ENCODE measurements around the gene PHB1.

PHB1 gene

GRCh38 chr17:49440581-49440980 lies 25.9 kb upstream of the PHB1 start:
- Histone ChIP-seq H3K36me3 (ENCODE audit: control insufficient read depth, insufficient read depth, low read length) (no peaks in the 10 kb centered on the region), H3K4me1 (ENCODE audit: control insufficient read depth, insufficient read depth, low read length, poor library complexity, severe bottlenecking) (no peaks in the 10 kb centered on the region), H3K4me3 (ENCODE audit: insufficient read depth, low read depth, low read length, poor library complexity, severe bottlenecking) (no peak overlapping the region), H3K27ac (ENCODE audit: insufficient read depth, low read length, poor library complexity, severe bottlenecking) (no peak overlapping the region), H3K9me3 (ENCODE audit: control insufficient read depth, low read length) (no peaks in the 10 kb centered on the region), H3K27me3 (replicated peaks; ENCODE audit: control insufficient read depth, insufficient read depth, low read length, poor library complexity, severe bottlenecking) (peaks cover 7% of the 10 kb centered on the region)
- no peak for DNase-seq

- H3K4me1 ChIP-seq (ENCODE audit: control insufficient read depth, insufficient read depth, low read length, poor library complexity, severe bottlenecking), result no peaks in the 10 kb centered on the region
- DNase-seq, result no peak
- peaks cover 7% of the 10 kb centered on the region for H3K27me3 ChIP-seq (replicated peaks; ENCODE audit: control insufficient read depth, insufficient read depth, low read length, poor library complexity, severe bottlenecking)
Observed at GRCh38 chr17:49439673-49440571, 25.2 kb upstream of the PHB1 start.

GRCh38 chr17:49439305-49439672 lies 24.6 kb upstream of the PHB1 start:
- H3K4me1 ChIP-seq (ENCODE audit: control insufficient read depth, insufficient read depth, low read length, poor library complexity, severe bottlenecking), result no peaks in the 10 kb centered on the region
- no peaks in the 10 kb centered on the region for H3K36me3 ChIP-seq (ENCODE audit: control insufficient read depth, insufficient read depth, low read length)
- no peak overlapping the region for H3K27ac ChIP-seq (ENCODE audit: insufficient read depth, low read length, poor library complexity, severe bottlenecking)
- no peaks in the 10 kb centered on the region for H3K9me3 ChIP-seq (ENCODE audit: control insufficient read depth, low read length)
- no peak for DNase-seq
- no peak overlapping the region for H3K4me3 ChIP-seq (ENCODE audit: insufficient read depth, low read depth, low read length, poor library complexity, severe bottlenecking)
- peaks cover 7% of the 10 kb centered on the region for H3K27me3 ChIP-seq (replicated peaks; ENCODE audit: control insufficient read depth, insufficient read depth, low read length, poor library complexity, severe bottlenecking)

More at GRCh38 chr17:49439673-49440571, 25.2 kb upstream of the PHB1 start:
- Histone ChIP-seq H3K4me3 (ENCODE audit: insufficient read depth, low read depth, low read length, poor library complexity, severe bottlenecking) (no peak overlapping the region), H3K27ac (ENCODE audit: insufficient read depth, low read length, poor library complexity, severe bottlenecking) (no peak overlapping the region), H3K36me3 (ENCODE audit: control insufficient read depth, insufficient read depth, low read length) (no peaks in the 10 kb centered on the region), H3K9me3 (ENCODE audit: control insufficient read depth, low read length) (no peaks in the 10 kb centered on the region)

- no peaks in the 10 kb centered on the region for H3K36me3 ChIP-seq (ENCODE audit: control insufficient read depth, insufficient read depth, low read length)
- DNase-seq, result no peak
- H3K9me3 ChIP-seq (ENCODE audit: control insufficient read depth, low read length), result no peaks in the 10 kb centered on the region
- H3K4me1 ChIP-seq (ENCODE audit: control insufficient read depth, insufficient read depth, low read length, poor library complexity, severe bottlenecking), result no peaks in the 10 kb centered on the region
- peaks cover 7% of the 10 kb centered on the region for H3K27me3 ChIP-seq (replicated peaks; ENCODE audit: control insufficient read depth, insufficient read depth, low read length, poor library complexity, severe bottlenecking)
- no peak overlapping the region for H3K4me3 ChIP-seq (ENCODE audit: insufficient read depth, low read depth, low read length, poor library complexity, severe bottlenecking)
- H3K27ac ChIP-seq (ENCODE audit: insufficient read depth, low read length, poor library complexity, severe bottlenecking), result no peak overlapping the region
Observed at GRCh38 chr17:49438436-49439278, 24.0 kb upstream of the PHB1 start.

- no peak overlapping the region for H3K4me3 ChIP-seq (ENCODE audit: insufficient read depth, low read depth, low read length, poor library complexity, severe bottlenecking)
- H3K36me3 ChIP-seq (ENCODE audit: control insufficient read depth, insufficient read depth, low read length), result no peaks in the 10 kb centered on the region
- DNase-seq, result no peak
- no peaks in the 10 kb centered on the region for H3K4me1 ChIP-seq (ENCODE audit: control insufficient read depth, insufficient read depth, low read length, poor library complexity, severe bottlenecking)
- no peaks in the 10 kb centered on the region for H3K9me3 ChIP-seq (ENCODE audit: control insufficient read depth, low read length)
- H3K27ac ChIP-seq (ENCODE audit: insufficient read depth, low read length, poor library complexity, severe bottlenecking), result no peak overlapping the region
- H3K27me3 ChIP-seq (replicated peaks; ENCODE audit: control insufficient read depth, insufficient read depth, low read length, poor library complexity, severe bottlenecking), result peaks cover 7% of the 10 kb centered on the region
Observed at GRCh38 chr17:49437696-49438435, 23.2 kb upstream of the PHB1 start.

GRCh38 chr17:49436174-49436573 lies 21.5 kb upstream of the PHB1 start:
- Histone ChIP-seq H3K27ac (ENCODE audit: insufficient read depth, low read length, poor library complexity, severe bottlenecking) (no peak overlapping the region), H3K4me1 (ENCODE audit: control insufficient read depth, insufficient read depth, low read length, poor library complexity, severe bottlenecking) (no peaks in the 10 kb centered on the region), H3K27me3 (replicated peaks; ENCODE audit: control insufficient read depth, insufficient read depth, low read length, poor library complexity, severe bottlenecking) (peaks cover 7% of the 10 kb centered on the region), H3K36me3 (ENCODE audit: control insufficient read depth, insufficient read depth, low read length) (no peaks in the 10 kb centered on the region), H3K9me3 (ENCODE audit: control insufficient read depth, low read length) (no peaks in the 10 kb centered on the region), H3K4me3 (ENCODE audit: insufficient read depth, low read depth, low read length, poor library complexity, severe bottlenecking) (no peak overlapping the region)
- no peak for DNase-seq

GRCh38 chr17:49435671-49436029 lies 21.0 kb upstream of the PHB1 start:
- Histone ChIP-seq H3K27me3 (replicated peaks; ENCODE audit: control insufficient read depth, insufficient read depth, low read length, poor library complexity, severe bottlenecking) (peaks cover 7% of the 10 kb centered on the region), H3K36me3 (ENCODE audit: control insufficient read depth, insufficient read depth, low read length) (no peaks in the 10 kb centered on the region), H3K27ac (ENCODE audit: insufficient read depth, low read length, poor library complexity, severe bottlenecking) (no peak overlapping the region), H3K9me3 (ENCODE audit: control insufficient read depth, low read length) (no peaks in the 10 kb centered on the region), H3K4me1 (ENCODE audit: control insufficient read depth, insufficient read depth, low read length, poor library complexity, severe bottlenecking) (no peaks in the 10 kb centered on the region), H3K4me3 (ENCODE audit: insufficient read depth, low read depth, low read length, poor library complexity, severe bottlenecking) (no peak overlapping the region)
- DNase-seq, result no peak

- DNase-seq, result peak in 2 of 3 donors; percentile 11 to 30
Observed at GRCh38 chr17:49434821-49435670, 20.4 kb upstream of the PHB1 start.

GRCh38 chr17:49433000-49433694 lies 18.5 kb upstream of the PHB1 start:
- no peak overlapping the region for H3K4me3 ChIP-seq (ENCODE audit: insufficient read depth, low read depth, low read length, poor library complexity, severe bottlenecking)
- H3K4me1 ChIP-seq (ENCODE audit: control insufficient read depth, insufficient read depth, low read length, poor library complexity, severe bottlenecking), result no peaks in the 10 kb centered on the region
- no peak overlapping the region for H3K27ac ChIP-seq (ENCODE audit: insufficient read depth, low read length, poor library complexity, severe bottlenecking)
- H3K9me3 ChIP-seq (ENCODE audit: control insufficient read depth, low read length), result no peaks in the 10 kb centered on the region
- H3K36me3 ChIP-seq (ENCODE audit: control insufficient read depth, insufficient read depth, low read length), result no peaks in the 10 kb centered on the region
- no peaks in the 10 kb centered on the region for H3K27me3 ChIP-seq (replicated peaks; ENCODE audit: control insufficient read depth, insufficient read depth, low read length, poor library complexity, severe bottlenecking)
- no peak for DNase-seq

More at GRCh38 chr17:49434821-49435670, 20.4 kb upstream of the PHB1 start:
- H3K4me3 ChIP-seq (ENCODE audit: insufficient read depth, low read depth, low read length, poor library complexity, severe bottlenecking), result no peak overlapping the region
- H3K27me3 ChIP-seq (replicated peaks; ENCODE audit: control insufficient read depth, insufficient read depth, low read length, poor library complexity, severe bottlenecking), result peaks cover 7% of the 10 kb centered on the region
- H3K36me3 ChIP-seq (ENCODE audit: control insufficient read depth, insufficient read depth, low read length), result no peaks in the 10 kb centered on the region
- H3K4me1 ChIP-seq (ENCODE audit: control insufficient read depth, insufficient read depth, low read length, poor library complexity, severe bottlenecking), result no peaks in the 10 kb centered on the region
- no peak overlapping the region for H3K27ac ChIP-seq (ENCODE audit: insufficient read depth, low read length, poor library complexity, severe bottlenecking)
- no peaks in the 10 kb centered on the region for H3K9me3 ChIP-seq (ENCODE audit: control insufficient read depth, low read length)
